HG02973 (cell line): Measurements from ENCODE around the gene ADM5.

Source experiments
- ATAC-seq: cut with Tn5 transposase; IDR thresholded peaks from one replicate; pipeline ENCODE4 v1.9.1; 2021; ENCODE audit warnings: moderate library complexity; ENCODE audit not compliant: unreplicated experiment

ADM5 gene

GRCh38 chr19:49689133-49690078, at the start of gene ADM5:
Gene ADM5 (plus strand): TSS chr19:49689594. CDS start chr19:49689838, 244 bp downstream.
- ATAC-seq, result no peak

- ATAC-seq, result peak; percentile 47
Observed at GRCh38 chr19:49640113-49640898, 49.1 kb upstream of the ADM5 start, which contains the start of gene RRAS. Gene RRAS (minus strand): TSS chr19:49640143. CDS start chr19:49640098, 45 bp downstream.

- peak; percentile 51 for ATAC-seq
Observed at GRCh38 chr19:49641688-49642491, 47.5 kb upstream of the ADM5 start, which contains the start of gene SCAF1. Gene SCAF1 (plus strand): TSS chr19:49642209. CDS start chr19:49645027, 2,818 bp downstream.

- ATAC-seq, result no peak
Observed at GRCh38 chr19:49642492-49643035, 46.8 kb upstream of the ADM5 start.

- ATAC-seq, result no peak
Observed at GRCh38 chr19:49643466-49643865, 45.9 kb upstream of the ADM5 start.

GRCh38 chr19:49645592-49645991, 43.8 kb upstream of the ADM5 start:
- ATAC-seq, result no peak

GRCh38 chr19:49645995-49646394, 43.4 kb upstream of the ADM5 start:
- ATAC-seq, result no peak

- no peak for ATAC-seq
Observed at GRCh38 chr19:49646586-49646985, 42.8 kb upstream of the ADM5 start.

- ATAC-seq, result no peak
Observed at GRCh38 chr19:49651029-49651819, 38.2 kb upstream of the ADM5 start.

- no peak for ATAC-seq
Observed at GRCh38 chr19:49651820-49652550, 37.4 kb upstream of the ADM5 start.

GRCh38 chr19:49652551-49653465, 36.6 kb upstream of the ADM5 start:
- no peak for ATAC-seq

- no peak for ATAC-seq
Observed at GRCh38 chr19:49653466-49653806, 36.0 kb upstream of the ADM5 start.

GRCh38 chr19:49654581-49654980, 34.8 kb upstream of the ADM5 start:
- ATAC-seq, result no peak

GRCh38 chr19:49655570-49656455, 33.6 kb upstream of the ADM5 start:
- ATAC-seq, result no peak

- ATAC-seq, result no peak
Observed at GRCh38 chr19:49656456-49657109, 32.8 kb upstream of the ADM5 start.

GRCh38 chr19:49657493-49658138, 31.8 kb upstream of the ADM5 start:
- no peak for ATAC-seq
